Transverse colon (tissue), 4 donors: ENCODE measurements around the gene TTC23L. TPM values are rescaled to one million over a fixed set of nuclear protein-coding genes. Genes with fewer than 3 reads are reported as not detected.

Experiments
- DNase-seq: peaks from one replicate; pipeline ENCODE4 v3.0.0-alpha.2; 2019
- H3K27ac ChIP-seq, 4 donors: fragments of 200-600 bp; sonication (generic); 2 replicates each; pipeline ENCODE4 v1.5.1; 2016 to 2018; ENCODE audit warnings: inconsistent platforms in 4 of 4
- H3K27me3 ChIP-seq: fragments of 200-600 bp; sonication (generic); 2 replicates; pipeline ENCODE4 v1.5.1; 2017; ENCODE audit warnings: inconsistent platforms
- H3K36me3 ChIP-seq, 4 donors: fragments of 200-600 bp; sonication (generic); 2 replicates each; pipeline ENCODE4 v1.5.1; 2017 to 2019; ENCODE audit warnings: inconsistent platforms in 4 of 4
- H3K4me1 ChIP-seq, 4 donors: fragments of 200-600 bp; sonication (generic); 2 replicates each; pipeline ENCODE4 v1.5.1; 2017 to 2020; ENCODE audit warnings: inconsistent platforms in 4 of 4
- H3K4me3 ChIP-seq, 4 donors: fragments of 200-600 bp; sonication (generic); 1 replicate in 1 of 4; 2 replicates in 3 of 4; pipeline versions ENCODE4 v1.5.1 to v1.6.1; 2017 to 2019; ENCODE audit warnings: inconsistent platforms in 4 of 4
- H3K9me3 ChIP-seq, 2 donors: fragments of 200-600 bp; sonication (generic); 2 replicates each; pipeline ENCODE4 v1.5.1; 2017 to 2019; ENCODE audit warnings: inconsistent platforms in 2 of 2
- CTCF ChIP-seq, 5 experiments: fragments of 200-600 bp in 3 of 5; fragments of 450-650 bp in 2 of 5; sonication (generic) in 3 of 5; IDR thresholded peaks; 1 replicate in 2 of 5; 2 replicates in 3 of 5; pipeline ENCODE4 v1.5.1; 2016 to 2017; ENCODE audit warnings: antibody characterized with exemption in 5 of 5, inconsistent platforms in 3 of 5, mild to moderate bottlenecking in 2 of 5, moderate library complexity in 1 of 5
- EP300 ChIP-seq: sonication (generic); formaldehyde crosslinking; IDR thresholded peaks from one replicate; pipeline ENCODE4 v1.6.1; 2017; ENCODE audit warnings: antibody characterized with exemption, low read depth
- POLR2A ChIP-seq: fragments of 450-650 bp; IDR thresholded peaks from one replicate; pipeline ENCODE4 v1.6.1; 2016; ENCODE audit warnings: antibody characterized with exemption, mild to moderate bottlenecking, moderate library complexity
- POLR2AphosphoS5 ChIP-seq, 3 donors: sonication (generic); formaldehyde crosslinking; IDR thresholded peaks; one replicate each; pipeline ENCODE4 v1.6.1; 2016; ENCODE audit warnings: antibody characterized with exemption in 3 of 3
- WGBS, 2 donors: methylation state at CpG; one replicate each; pipeline ENCODE4 v1.1.5; 2018; ENCODE audit warnings: low coverage in 1 of 2; 5-methylcytosine and 5-hydroxymethylcytosine counted together
- in situ Hi-C, 4 donors: fragments of 200-750 bp; cut with MboI; loops; one replicate each; pipeline versions ENCODE4 v1.15.0 to v1.15.1; 2017; ENCODE audit warnings: low sequenced_read_pairs in 3 of 4, low pct_ligation_motif_present in 1 of 4, low pct_unique_long_range_greater_than_20kb in 1 of 4
- intact Hi-C: fragments of 100-400 bp; cut with DNase I; formaldehyde crosslinking; loops from one replicate; pipeline ENCODE4 v1.15.1; 2023; ENCODE audit warnings: low total_unique reads
- total RNA-seq, 4 donors: library from RNA; depleted of rRNA; stranded (reverse); fragments of >200 nt; gene quantifications; one replicate each; pipeline ENCODE4 v1.1.0, GENCODE V29; 2016

Gene TTC23L
- total RNA-seq, 4 donors from 2014 or later: 0.27 to 0.32 TPM; not detected in 2

- in situ Hi-C loops: no loop called here
- peaks cover 9 to 25% (median 13%) of the 10 kb centered on the region in 4 donors for H3K4me1 ChIP-seq
- H3K9me3 ChIP-seq: no peaks in the 10 kb centered on the region
- no peaks in the 10 kb centered on the region for H3K27me3 ChIP-seq
- WGBS, 2 donors: 89 to 93% methylated on average over 3 of the region's 3 CpGs
- no peak overlapping the region for H3K27ac ChIP-seq
- intact Hi-C loops: no loop called here
- peaks cover 0 to 28% (median 13%) of the 10 kb centered on the region in 4 donors for H3K36me3 ChIP-seq
- DNase-seq: no peak
- H3K4me3 ChIP-seq: no peak overlapping the region
- TF ChIP-seq CTCF (IDR thresholded peaks at IDR 0.05): no peak
- no peak for TF ChIP-seq EP300
- no peak for TF ChIP-seq POLR2A
- no peak for TF ChIP-seq POLR2AphosphoS5 (IDR thresholded peaks at IDR 0.05)
Observed at GRCh38 chr5:34926318-34926888, 87.4 kb downstream of the TTC23L start.

- no peak for TF ChIP-seq CTCF (IDR thresholded peaks at IDR 0.05)
- no peak for TF ChIP-seq POLR2AphosphoS5 (IDR thresholded peaks at IDR 0.05)
- no peak for TF ChIP-seq EP300
- no peak for TF ChIP-seq POLR2A
- in situ Hi-C loops: no loop called here
- DNase-seq: no peak
- H3K4me3 ChIP-seq: no peak overlapping the region
- H3K9me3 ChIP-seq: no peaks in the 10 kb centered on the region
- no peaks in the 10 kb centered on the region for H3K27me3 ChIP-seq
- no peak overlapping the region for H3K27ac ChIP-seq
- peaks cover 13 to 27% (median 15%) of the 10 kb centered on the region in 4 donors for H3K4me1 ChIP-seq
- intact Hi-C loops: no loop called here
- WGBS, 2 donors: 91 to 100% methylated on average over 1 to 5 of the region's 5 CpGs
- peaks cover 0 to 21% (median 10%) of the 10 kb centered on the region in 4 donors for H3K36me3 ChIP-seq
Observed at GRCh38 chr5:34927785-34928184, 88.8 kb downstream of the TTC23L start.

- 92 to 95% methylated on average over 4 to 5 of the region's 5 CpGs for WGBS, 2 donors
Observed at GRCh38 chr5:34928267-34928666, 89.3 kb downstream of the TTC23L start.

GRCh38 chr5:34929134-34929719, 90.3 kb downstream of the TTC23L start, which contains the start of gene DNAJC21:
DNAJC21 (plus strand) TSS chr5:34929559; CDS start chr5:34929820, 261 bp downstream.
- Histone ChIP-seq H3K27ac (peak within 1 kb of the TSS; percentile 95 to 99 (median 98)), H3K27me3 (no peaks in the 10 kb centered on the region), H3K4me3 (peak within 1 kb of the TSS; percentile 67 to 99 (median 84)), H3K9me3 (no peaks in the 10 kb centered on the region), H3K36me3 (peaks cover 0 to 16% (median 6%) of the 10 kb centered on the region in 4 donors), H3K4me1 (peaks cover 13 to 19% (median 15%) of the 10 kb centered on the region in 4 donors)
- DNase-seq: peak; percentile 98
- WGBS, 2 donors: 0 to 1% methylated on average over 14 to 27 of the region's 63 CpGs
- intact Hi-C loops: no loop called here
- TF ChIP-seq POLR2AphosphoS5 (IDR thresholded peaks at IDR 0.05) (peak in 1 of 3 donors; percentile 10), CTCF (IDR thresholded peaks at IDR 0.05) (no peak)
- in situ Hi-C loops: no loop called here

More at GRCh38 chr5:34928267-34928666, 89.3 kb downstream of the TTC23L start:
- Histone ChIP-seq H3K36me3 (peaks cover 0 to 18% (median 8%) of the 10 kb centered on the region in 4 donors), H3K9me3 (no peaks in the 10 kb centered on the region), H3K4me3 (no peak overlapping the region), H3K4me1 (peaks cover 13 to 27% (median 15%) of the 10 kb centered on the region in 4 donors), H3K27ac (no peak overlapping the region), H3K27me3 (no peaks in the 10 kb centered on the region)
- DNase-seq: no peak
- no peak for TF ChIP-seq CTCF (IDR thresholded peaks at IDR 0.05)
- TF ChIP-seq POLR2A: no peak
- no peak for TF ChIP-seq POLR2AphosphoS5 (IDR thresholded peaks at IDR 0.05)
- no peak for TF ChIP-seq EP300
- in situ Hi-C loops (no loop called here), intact Hi-C loops (no loop called here)
